ENCODE results near the gene IPO4.

IPO4 gene

GRCh38 chr14:24156840-24157239, 31.8 kb downstream of the IPO4 start:
- Histone ChIP-seq H3K27ac (replicated peaks) (no peak overlapping the region), H3K4me3 (replicated peaks; ENCODE audit: insufficient read depth, low read length) (no peak overlapping the region), H3K27me3 (ENCODE audit: insufficient read depth, poor library complexity, severe bottlenecking) (no peaks in the 10 kb centered on the region)
- DNase-seq (ENCODE audit: low read depth in 1 of 2, low spot score in 1 of 2), result no peak
- TF ChIP-seq GABPA (IDR thresholded peaks at IDR 0.05; ENCODE audit: low read depth), result no peak
- TF ChIP-seq REST (IDR thresholded peaks at IDR 0.05; ENCODE audit: insufficient replicate concordance, low read depth), result no peak
- no peak for TF ChIP-seq SPI1 (IDR thresholded peaks at IDR 0.05; ENCODE audit: borderline replicate concordance, low read depth)
- TF ChIP-seq POLR2AphosphoS5 (IDR thresholded peaks at IDR 0.05; ENCODE audit: low read depth), result no peak
- no peak for TF ChIP-seq CTCF (IDR thresholded peaks at IDR 0.05; ENCODE audit: insufficient read depth, low read length)

GRCh38 chr14:24155100-24155499, 33.5 kb downstream of the IPO4 start:
- TF ChIP-seq SPI1 (IDR thresholded peaks at IDR 0.05; ENCODE audit: borderline replicate concordance, low read depth) (no peak), CTCF (IDR thresholded peaks at IDR 0.05; ENCODE audit: insufficient read depth, low read length) (no peak), REST (IDR thresholded peaks at IDR 0.05; ENCODE audit: insufficient replicate concordance, low read depth) (no peak), POLR2AphosphoS5 (IDR thresholded peaks at IDR 0.05; ENCODE audit: low read depth) (no peak), GABPA (IDR thresholded peaks at IDR 0.05; ENCODE audit: low read depth) (no peak)

GRCh38 chr14:24151404-24152080, 37.1 kb downstream of the IPO4 start:
- no peaks in the 10 kb centered on the region for H3K27me3 ChIP-seq (ENCODE audit: insufficient read depth, poor library complexity, severe bottlenecking)
- H3K27ac ChIP-seq (replicated peaks), result no peak overlapping the region
- no peak for DNase-seq (ENCODE audit: low read depth in 1 of 2, low spot score in 1 of 2)
- TF ChIP-seq SPI1 (IDR thresholded peaks at IDR 0.05; ENCODE audit: borderline replicate concordance, low read depth) (no peak), POLR2AphosphoS5 (IDR thresholded peaks at IDR 0.05; ENCODE audit: low read depth) (no peak), GABPA (IDR thresholded peaks at IDR 0.05; ENCODE audit: low read depth) (no peak), REST (IDR thresholded peaks at IDR 0.05; ENCODE audit: insufficient replicate concordance, low read depth) (no peak), CTCF (IDR thresholded peaks at IDR 0.05; ENCODE audit: insufficient read depth, low read length) (no peak)
- H3K4me3 ChIP-seq (replicated peaks; ENCODE audit: insufficient read depth, low read length), result no peak overlapping the region

More at GRCh38 chr14:24155100-24155499, 33.5 kb downstream of the IPO4 start:
- Histone ChIP-seq H3K4me3 (replicated peaks; ENCODE audit: insufficient read depth, low read length) (no peak overlapping the region), H3K27me3 (ENCODE audit: insufficient read depth, poor library complexity, severe bottlenecking) (no peaks in the 10 kb centered on the region), H3K27ac (replicated peaks) (no peak overlapping the region)
- no peak for DNase-seq (ENCODE audit: low read depth in 1 of 2, low spot score in 1 of 2)

Data from HL-60 (cell line).